Activated T-cell treated with anti-CD3 and anti-CD28 coated beads, Interleukin-2, amount 50 U/mL, for 48 hours (primary cell): Measurements from ENCODE around the gene ASCC2.
"Not testable (repeated sequence)": the region's sequence is repeated elsewhere in the genome, so short reads cannot be mapped to it uniquely, and the experiment has no call there.

Experiments used
- DNase-seq, 2 experiments: peaks; one replicate each; pipeline ENCODE4 v3.0.0-alpha.2; 2020

ASCC2 gene

DNA sequence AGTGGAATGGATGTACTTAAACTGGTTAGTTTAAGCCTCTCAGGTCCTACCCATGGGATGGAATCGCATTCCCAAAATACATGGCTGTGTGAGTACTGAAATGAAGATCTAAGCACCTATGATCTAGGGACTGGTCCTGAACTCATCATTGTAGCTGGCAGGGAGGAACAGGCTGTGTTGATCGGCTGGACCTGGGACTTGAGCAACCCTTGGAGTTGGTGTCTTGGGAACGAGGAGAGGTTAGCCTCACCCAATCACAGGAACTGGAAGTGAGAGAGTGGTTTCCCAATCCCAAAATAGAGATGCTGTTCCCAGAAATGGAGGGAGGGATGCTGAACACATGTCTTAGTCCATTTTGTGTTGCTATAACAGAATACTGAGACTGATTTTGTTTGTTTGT lies 16.4 kb upstream of the ASCC2 start:
- DNase-seq, result no peak

DNA sequence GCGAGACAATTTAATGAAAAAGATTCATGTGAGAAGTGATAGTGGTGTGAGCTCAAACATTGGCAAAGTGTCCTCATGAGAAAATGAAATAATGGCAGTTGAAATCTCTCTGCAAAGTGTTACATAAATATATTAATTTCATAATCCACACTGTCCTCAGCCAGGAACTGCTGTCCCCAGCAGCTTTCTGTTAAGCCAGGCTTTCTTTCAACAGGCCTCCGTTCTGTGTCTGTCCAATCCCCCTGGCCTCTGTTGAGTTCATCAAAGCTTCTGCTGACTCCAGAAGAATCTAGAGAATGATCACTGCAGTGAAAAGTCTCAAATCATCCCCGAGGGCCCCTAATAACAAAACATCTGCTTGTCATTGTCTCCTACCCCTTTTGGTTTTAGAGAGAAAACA lies 10.0 kb upstream of the ASCC2 start:
- no peak for DNase-seq

DNA sequence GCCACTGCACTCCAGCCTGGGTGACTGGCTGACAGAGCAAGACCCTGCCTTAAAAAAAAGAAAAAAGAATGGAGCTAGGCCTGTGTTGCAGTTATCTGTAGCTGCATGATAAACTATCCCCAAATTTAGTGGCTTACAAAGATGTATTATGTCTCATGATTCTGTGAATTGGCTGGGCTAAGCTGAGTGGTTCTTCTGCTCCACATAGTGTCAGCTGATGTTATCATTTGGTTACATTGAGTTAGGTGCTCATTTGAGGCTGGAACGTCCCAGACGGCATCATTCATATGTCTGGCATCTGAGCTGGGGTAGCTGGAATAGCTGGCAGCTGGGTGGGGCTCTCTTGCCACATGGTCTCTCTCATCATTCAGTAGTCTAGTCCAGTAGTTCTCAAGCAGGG lies 8.2 kb upstream of the ASCC2 start:
- DNase-seq, result no peak

DNA sequence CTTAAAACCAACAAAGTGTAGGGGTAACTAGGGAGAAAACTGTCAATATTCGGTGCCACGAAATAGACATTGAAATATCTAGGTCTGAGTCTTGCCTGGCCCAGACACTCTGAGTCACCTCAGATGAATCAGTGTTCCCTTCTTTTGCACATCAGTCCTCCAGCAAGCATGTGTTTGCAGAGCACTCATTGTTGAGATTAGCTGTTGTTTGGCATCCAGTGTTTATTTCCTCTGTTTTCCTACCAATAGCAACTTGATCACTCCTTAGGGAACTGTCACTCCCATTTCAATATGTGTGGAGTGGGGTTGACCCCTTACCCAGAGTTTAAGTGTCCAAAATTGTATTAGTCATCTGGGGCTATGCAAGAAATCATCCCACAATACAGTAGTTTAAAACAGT lies 4.7 kb upstream of the ASCC2 start:
- no peak for DNase-seq

DNA sequence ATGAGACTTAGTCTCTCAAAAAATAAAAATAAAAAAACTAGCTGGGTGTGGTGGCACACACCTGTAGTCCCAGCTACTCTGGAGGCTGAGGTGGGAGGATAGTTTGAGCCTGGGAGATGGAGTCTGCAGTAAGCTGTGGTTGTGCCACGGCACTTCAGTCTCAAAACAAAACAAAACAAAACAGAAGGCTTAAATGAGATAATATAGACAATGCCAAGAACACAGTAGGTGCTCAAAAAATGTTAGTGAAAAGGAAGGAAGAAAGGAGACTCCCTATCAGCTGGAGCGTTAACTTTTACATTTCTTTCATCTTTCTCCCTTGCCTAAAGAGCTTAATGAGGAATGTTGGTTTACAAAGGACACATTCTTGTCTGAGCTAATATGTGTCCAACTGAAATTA lies 4.1 kb upstream of the ASCC2 start:
- no peak for DNase-seq

- DNase-seq, result no peak
Measured at GRCh38 chr22:29840498-29840897, 2.4 kb upstream of the ASCC2 start.

DNA sequence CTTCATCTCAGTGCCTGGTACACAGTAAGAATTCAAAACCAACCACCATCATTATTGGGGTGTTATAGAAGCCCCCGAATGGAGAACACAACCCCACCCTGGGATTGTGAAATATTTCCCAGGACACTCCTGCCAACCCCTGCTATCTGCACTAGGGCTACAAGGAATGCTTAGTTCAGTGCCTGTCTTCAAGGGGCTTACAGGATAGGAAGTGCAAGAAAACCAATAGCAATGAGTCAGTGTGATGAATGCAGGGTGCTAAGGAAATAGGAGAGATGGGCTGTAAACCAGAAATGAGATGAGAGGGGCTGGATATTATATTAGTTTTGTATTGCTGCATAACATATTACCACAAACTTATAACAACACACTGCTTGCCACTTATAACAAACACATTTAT lies 965 bp upstream of the ASCC2 start:
- no peak for DNase-seq

DNA sequence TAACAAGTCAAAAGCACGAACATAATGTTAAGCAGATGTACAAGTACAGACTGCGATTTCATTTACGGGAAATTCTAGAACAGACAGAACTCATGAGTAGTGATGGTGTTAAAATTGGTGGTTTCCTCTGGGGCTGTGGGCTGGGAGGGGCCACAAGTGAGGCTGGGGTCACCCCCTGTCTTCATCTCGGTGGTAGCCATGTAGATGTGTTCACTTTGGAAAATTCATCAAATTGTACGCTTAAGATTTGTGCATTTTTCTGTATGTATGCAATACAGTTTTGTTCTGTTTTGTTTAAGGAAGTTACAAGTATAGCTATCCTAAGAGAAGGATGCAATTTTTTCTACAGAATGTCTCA lies 504 bp upstream of the ASCC2 start:
- DNase-seq, result no peak

DNA sequence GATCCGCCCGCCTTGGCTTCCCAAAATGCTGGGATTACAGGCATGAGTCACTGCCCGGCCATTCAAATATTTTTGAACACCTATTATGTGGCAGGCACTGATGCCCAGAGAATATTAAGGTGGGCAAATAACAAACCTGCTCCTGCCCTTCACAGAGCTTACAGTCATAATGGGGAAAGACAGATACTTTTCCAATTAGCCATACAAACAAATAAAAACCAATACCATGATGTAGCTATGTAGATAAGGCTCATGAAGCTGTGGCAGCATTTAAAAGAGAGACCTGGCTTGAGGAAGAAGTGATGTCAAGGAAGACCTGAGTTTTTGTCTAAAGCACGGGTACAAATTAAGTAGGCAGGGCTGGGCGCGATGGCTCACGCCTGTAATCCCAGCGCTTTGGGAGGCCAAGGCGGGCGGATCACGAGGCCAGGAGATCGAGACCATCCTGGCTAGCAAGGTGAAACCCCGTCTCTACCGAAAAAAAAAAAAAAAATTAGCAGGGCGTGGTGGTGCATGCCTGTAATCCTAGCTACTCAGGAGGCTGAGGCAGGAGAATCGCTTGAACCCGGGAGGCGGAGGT lies 1.2 kb downstream of the ASCC2 start:
- DNase-seq, result not testable (repeated sequence)

GRCh38 chr22:29834046-29834445 lies 4.0 kb downstream of the ASCC2 start:
- no peak for DNase-seq

- DNase-seq, result no peak
Measured at GRCh38 chr22:29833392-29833965, 4.6 kb downstream of the ASCC2 start.

DNA sequence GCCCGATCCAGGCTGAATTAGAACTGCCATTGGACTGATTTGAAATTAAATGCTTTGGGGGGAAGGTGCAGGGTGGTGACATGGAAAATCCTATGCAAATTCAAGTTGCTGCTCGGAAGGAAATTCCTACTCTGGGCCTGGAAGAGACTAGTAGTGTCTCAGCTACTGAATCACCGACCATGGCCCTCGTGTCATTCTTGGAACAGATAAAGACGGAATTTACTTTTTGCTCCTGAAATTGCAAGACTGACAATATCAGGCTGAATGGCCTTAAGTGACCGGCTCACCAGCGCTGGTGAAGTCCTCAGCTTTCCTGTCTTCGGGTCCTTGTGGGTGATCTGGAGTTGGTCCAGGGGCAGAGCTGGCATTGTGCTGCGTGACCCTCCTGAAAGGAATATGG lies 6.1 kb downstream of the ASCC2 start:
- DNase-seq, result no peak

- no peak for DNase-seq
Measured at GRCh38 chr22:29831186-29831921, 6.7 kb downstream of the ASCC2 start.

- DNase-seq, result no peak
Measured at GRCh38 chr22:29830585-29830984, 7.5 kb downstream of the ASCC2 start.

- DNase-seq, result not testable (repeated sequence)
Measured at GRCh38 chr22:29827726-29828125, 10.3 kb downstream of the ASCC2 start.

- no peak for DNase-seq
Measured at GRCh38 chr22:29827091-29827490, 11.0 kb downstream of the ASCC2 start.

DNA sequence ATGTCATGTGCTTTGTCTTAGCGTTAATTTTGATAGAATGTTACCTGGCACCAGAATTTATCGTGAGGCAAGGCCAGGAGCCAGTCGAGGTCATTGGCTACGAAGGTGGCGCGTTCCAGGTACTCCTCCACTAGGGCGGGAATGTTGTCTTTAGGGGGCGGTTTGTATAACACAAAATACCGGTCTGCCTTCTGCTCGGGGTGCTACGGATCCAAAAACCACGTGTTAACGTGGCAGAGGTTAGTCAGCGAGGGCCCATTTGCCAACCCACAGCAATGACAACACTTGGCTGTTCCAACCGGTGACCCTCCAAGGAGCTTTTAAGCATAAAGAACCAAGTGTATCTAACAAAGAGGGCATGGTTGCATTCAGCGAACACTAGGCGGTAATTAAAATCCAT lies 12.5 kb downstream of the ASCC2 start:
- no peak for DNase-seq

- DNase-seq, result no peak
Measured at GRCh38 chr22:29824677-29825076, 13.4 kb downstream of the ASCC2 start.

- peak; percentile 38 to 50 for DNase-seq
Measured at GRCh38 chr22:29821291-29822016, 16.6 kb downstream of the ASCC2 start.

DNA sequence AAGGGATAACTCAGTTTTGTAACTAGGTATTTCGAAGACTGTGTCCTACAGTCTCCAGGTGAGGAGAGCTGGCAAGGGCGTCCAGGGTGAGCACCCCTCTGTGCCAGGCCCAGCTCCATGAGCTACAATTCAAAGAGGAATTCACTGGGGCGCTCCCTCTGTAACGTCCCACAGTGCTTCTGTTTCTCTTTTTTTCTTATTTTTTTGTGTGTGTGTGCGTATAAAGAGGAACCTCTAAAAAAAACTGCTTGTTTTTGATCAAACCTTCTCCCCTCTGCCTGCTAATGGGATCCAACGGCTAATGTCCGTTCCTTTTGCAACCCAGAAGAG lies 17.1 kb downstream of the ASCC2 start:
- no peak for DNase-seq

DNA sequence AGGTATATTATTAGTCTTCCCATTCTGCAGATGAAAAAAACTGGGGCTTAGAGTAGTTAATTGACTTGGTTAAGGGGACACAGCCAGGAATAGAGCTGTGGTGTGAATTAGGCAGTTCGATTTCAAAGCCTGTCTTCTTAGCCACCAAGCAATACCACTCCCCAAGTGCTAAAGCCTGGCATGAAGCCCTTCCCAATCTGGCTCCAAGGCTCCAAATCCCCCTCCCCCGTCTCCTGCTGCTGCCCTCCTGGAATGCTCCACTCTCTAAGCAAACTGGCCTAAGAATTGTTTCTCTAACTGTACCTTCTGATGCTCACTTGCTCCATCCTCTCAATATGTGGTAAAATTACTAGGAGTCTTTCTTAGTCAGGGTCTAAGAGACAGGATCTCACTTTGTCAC lies 18.6 kb downstream of the ASCC2 start:
- DNase-seq, result no peak

DNA sequence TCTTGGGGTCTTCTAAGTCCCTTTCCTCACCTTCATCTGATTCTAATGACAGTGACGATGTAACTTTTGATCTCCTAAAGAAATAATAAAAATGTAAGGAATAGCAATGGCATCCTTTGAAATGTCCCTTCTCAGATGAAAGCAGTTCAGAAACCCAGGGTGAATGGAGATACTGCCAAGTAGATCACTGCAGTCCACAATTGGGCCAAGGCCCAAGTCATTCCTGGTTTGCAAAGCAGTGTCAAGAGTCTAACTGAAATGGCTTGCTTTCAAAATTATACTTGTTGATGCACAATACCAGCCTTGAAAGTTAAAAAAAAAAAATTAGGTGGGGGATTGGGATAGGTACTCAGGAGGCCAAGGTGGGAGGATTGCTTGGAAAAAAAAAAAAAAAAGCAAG lies 20.4 kb downstream of the ASCC2 start:
- no peak for DNase-seq

- no peak for DNase-seq
Measured at GRCh38 chr22:29816980-29817379, 21.1 kb downstream of the ASCC2 start.

DNA sequence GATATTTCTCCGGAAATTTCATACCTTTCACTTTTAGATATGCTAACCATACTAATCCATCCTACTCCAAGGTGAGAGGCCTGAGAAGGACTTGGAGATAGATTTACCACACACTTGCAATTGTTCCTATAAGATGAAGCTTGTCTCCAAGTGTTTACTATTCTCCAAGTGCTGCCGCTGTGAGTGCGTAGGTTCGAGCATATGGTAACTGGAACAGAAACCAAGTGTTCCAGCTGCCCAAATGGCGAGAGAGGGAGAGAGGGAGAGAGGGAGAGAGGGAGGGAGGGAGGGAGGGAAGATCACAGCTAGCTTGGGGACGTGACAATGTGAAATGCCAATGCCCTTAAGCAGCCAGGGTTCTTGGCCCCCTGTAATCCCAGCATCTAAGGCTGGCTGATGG lies 21.5 kb downstream of the ASCC2 start:
- DNase-seq, result no peak
